HepG2 (cell line): ENCODE data around the gene IL3RA. TPM values are rescaled to one million over a fixed set of nuclear protein-coding genes. Genes with fewer than 3 reads are reported as not detected.

Experiments used
- ATAC-seq: fragments of 200-7000 bp; cut with Tn5 transposase; 3 replicates; pipeline ENCODE4 v1.9.1; 2020; ENCODE audit warnings: mild to moderate bottlenecking, moderate library complexity
- BruUV-seq: library from RNA; stranded (reverse); fragments of 400-500 nt; replicated peaks from 2 replicates; lab custom pipeline; 2021; lab: Mats Ljungman, UMichigan
- CTCF ChIA-PET: fragments of 300-600 bp; formaldehyde crosslinking; extraction: SDS; loops from one replicate; lab custom pipeline; 2021; ENCODE audit warnings: low total read pairs, inconsistent platforms, low intra/inter-chr PET ratio; lab: Yijun Ruan, JAX
- POLR2A ChIA-PET: fragments of 350-600 bp; sonication (Branson Sonifier 250); formaldehyde crosslinking; loops from one replicate; lab custom pipeline; 2020; ENCODE audit warnings: antibody characterized with exemption, inconsistent platforms; lab: Yijun Ruan, JAX
- DNase-seq: peaks from one replicate; pipeline ENCODE4 v3.0.0-alpha.2; 2015; ENCODE audit warnings: low spot score
- FAIRE-seq: peaks from 3 replicates; lab custom pipeline; 2011; peaks lifted over from hg19 to GRCh38; lab: Jason Lieb, UNC
- H2AFZ ChIP-seq: one replicate; pipeline ENCODE4 v1.6.1; 2011; ENCODE audit warnings: low read length, inconsistent platforms
- H3K27ac ChIP-seq: fragments of 300-600 bp; 3 replicates; pipeline ENCODE4 v1.8.0; 2011; ENCODE audit warnings: mixed run types, mild to moderate bottlenecking, mixed read lengths, low read length, inconsistent platforms; ENCODE audit not compliant: insufficient read depth; ENCODE audit errors: extremely low read length
- H3K27me3 ChIP-seq, 2 experiments: fragments of 200-600 bp in 1 of 2; 2 replicates in 1 of 2; 3 replicates in 1 of 2; pipeline versions ENCODE4 v1.6.0 to v1.8.0; 2011; ENCODE audit warnings: low read length in 2 of 2, mild to moderate bottlenecking in 2 of 2, moderate library complexity in 2 of 2, inconsistent platforms in 1 of 2; ENCODE audit not compliant: insufficient read depth in 2 of 2, control insufficient read depth in 1 of 2
- H3K36me3 ChIP-seq, 2 experiments: fragments of 200-600 bp in 1 of 2; replicated peaks in 1 of 2; 2 replicates in 1 of 2; 3 replicates in 1 of 2; pipeline versions ENCODE4 v1.5.1 to v1.8.0; 2011; ENCODE audit warnings: low read length in 2 of 2, inconsistent platforms in 1 of 2; ENCODE audit not compliant: insufficient read depth in 2 of 2, control insufficient read depth in 1 of 2
- H3K4me1 ChIP-seq: 2 replicates; pipeline ENCODE4 v1.5.1; 2012; ENCODE audit warnings: low read length, inconsistent platforms; ENCODE audit not compliant: insufficient read depth
- H3K4me2 ChIP-seq: 2 replicates; pipeline ENCODE4 v1.6.0; 2011; ENCODE audit warnings: low read depth, low read length, inconsistent platforms
- H3K4me3 ChIP-seq, 3 experiments: fragments of 200-600 bp in 1 of 3; sonication (generic), shearing (Covaris generic) in 1 of 3; replicated peaks in 1 of 3; 2 replicates each; pipeline ENCODE4 v1.5.1; 2011 to 2016; ENCODE audit warnings: low read length in 3 of 3, inconsistent platforms in 2 of 3, low read depth in 2 of 3, mild to moderate bottlenecking in 2 of 3, control low read depth in 1 of 3, mixed read lengths in 1 of 3; ENCODE audit not compliant: insufficient read depth in 1 of 3
- H3K79me2 ChIP-seq: one replicate; pipeline ENCODE4 v1.6.1; 2011; ENCODE audit warnings: low read length, inconsistent platforms; ENCODE audit not compliant: insufficient read depth
- H3K9ac ChIP-seq: 2 replicates; pipeline ENCODE4 v1.6.0; 2011; ENCODE audit warnings: mild to moderate bottlenecking, low read depth, low read length, inconsistent platforms; ENCODE audit not compliant: insufficient read depth
- H3K9me3 ChIP-seq: 2 replicates; pipeline ENCODE4 v1.5.1; 2012; ENCODE audit warnings: mild to moderate bottlenecking, low read length
- H4K20me1 ChIP-seq: 2 replicates; pipeline ENCODE4 v1.6.0; 2011; ENCODE audit warnings: inconsistent platforms, mild to moderate bottlenecking, low read length, moderate library complexity; ENCODE audit not compliant: insufficient read depth
- HOXA3 ChIP-seq: sonication (generic); formaldehyde crosslinking; IDR thresholded peaks from 2 replicates; pipeline ENCODE4 v1.5.0; 2020; ENCODE audit warnings: missing genetic modification reagents
- ZFP36L1 ChIP-seq: sonication (generic); formaldehyde crosslinking; IDR thresholded peaks from 2 replicates; pipeline ENCODE4 v1.8.0; 2022; ENCODE audit warnings: mild to moderate bottlenecking, missing genetic modification reagents, moderate library complexity
- ZNF34 ChIP-seq: sonication (generic); formaldehyde crosslinking; IDR thresholded peaks from 2 replicates; pipeline ENCODE4 v1.4.0; 2020; ENCODE audit warnings: mild to moderate bottlenecking, missing genetic modification reagents, borderline replicate concordance
- ZNF549 ChIP-seq: sonication (generic); formaldehyde crosslinking; IDR thresholded peaks from 2 replicates; pipeline ENCODE4 v1.5.0; 2020; ENCODE audit warnings: missing genetic modification reagents
- ZNF550 ChIP-seq: sonication (generic); formaldehyde crosslinking; IDR thresholded peaks from 2 replicates; pipeline ENCODE4 v1.4.0; 2020; ENCODE audit warnings: mild to moderate bottlenecking, missing genetic modification reagents, borderline replicate concordance
- WGBS: methylation state at CpG from one replicate; pipeline ENCODE4 v1.1.6; 2017; ENCODE audit warnings: low lambda C conversion rate; 5-methylcytosine and 5-hydroxymethylcytosine counted together
- in situ Hi-C: cut with HindIII; loops from 2 replicates; pipeline ENCODE4 v1.10.0; 2017; ENCODE audit warnings: low pct_unique_long_range_greater_than_20kb; ENCODE audit not compliant: extremely low pct_ligation_motif_present
- intact Hi-C: fragments of 100-400 bp; cut with micrococcal nuclease; formaldehyde crosslinking; loops from one replicate; pipeline ENCODE4 v1.10.0; 2022; ENCODE audit not compliant: unreplicated experiment
- polyA plus RNA-seq, 8 experiments: library from polyadenylated mRNA; depleted of rRNA in 3 of 8; stranded (reverse) in 7 of 8; unstranded in 1 of 8; fragments of >200 nt; fragmentation: Illumina TruSeq in 4 of 8; extraction: Trizol in 4 of 8; gene quantifications; 2 replicates each; pipeline versions ENCODE4 v1.2.1 to v1.2.3, GENCODE V29; 2011 to 2016; ENCODE audit warnings: low read depth in 4 of 8, missing spikeins in 1 of 8, mixed read lengths in 1 of 8; ENCODE audit not compliant: insufficient read depth in 1 of 8
- total RNA-seq, 5 experiments: library from RNA; depleted of rRNA; stranded (reverse); fragments of >200 nt; fragmentation: Illumina TruSeq; extraction: Trizol; gene quantifications; 2 replicates each; pipeline ENCODE4 v1.2.3, GENCODE V29; 2016; ENCODE audit warnings: low read depth in 1 of 5
- TF ChIP-seq, protein P1 (sequence below): IDR thresholded peaks from 2 replicates; pipeline ENCODE4 v1.6.1; 2016; ENCODE audit warnings: low read depth, borderline replicate concordance
- TF ChIP-seq, protein P2 (sequence below): sonication (generic); formaldehyde crosslinking; IDR thresholded peaks from 2 replicates; pipeline ENCODE4 v1.8.0; 2022; ENCODE audit warnings: mild to moderate bottlenecking, missing genetic modification reagents, moderate library complexity
- TF ChIP-seq, protein P3 (sequence below): sonication (generic); formaldehyde crosslinking; IDR thresholded peaks from 2 replicates; pipeline ENCODE4 v1.4.0; 2020; ENCODE audit warnings: missing genetic modification reagents

The IL3RA gene
- total and polyA plus RNA-seq, 2 of the 13 experiments (the other 11 are each of a cell fraction or from before 2014, with no cell fraction given), result not detected

DNA sequence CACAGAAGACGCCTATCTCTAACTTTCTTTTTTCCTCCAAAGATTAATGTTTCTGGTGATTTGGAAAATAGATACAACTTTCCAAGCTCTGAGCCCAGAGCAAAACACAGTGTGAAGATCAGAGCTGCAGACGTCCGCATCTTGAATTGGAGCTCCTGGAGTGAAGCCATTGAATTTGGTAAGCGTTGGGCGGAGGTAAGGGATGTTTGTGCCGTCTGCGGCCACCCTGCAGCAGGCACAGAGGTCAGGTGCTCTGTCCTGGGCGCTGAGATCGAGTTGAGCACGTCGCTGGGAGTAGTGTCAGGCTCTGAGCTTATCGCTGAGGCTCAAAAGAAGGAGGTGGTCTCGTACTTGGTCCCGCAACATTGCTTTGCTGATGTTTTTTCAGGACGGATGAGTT lies 36.1 kb upstream of the IL3RA start:
- POLR2A ChIA-PET, result no interaction called here
- in situ Hi-C loops, result no loop called here
- no TSS peak for BruUV-seq

More for the DNA sequence above, 36.1 kb upstream of the IL3RA start:
- FAIRE-seq, result no peak
- ATAC-seq, result no peak
- H3K9ac ChIP-seq, result no peak overlapping the region
- H3K27me3 ChIP-seq, result no peaks in the 10 kb centered on the region
- H3K27ac ChIP-seq, result no peak overlapping the region
- H3K4me1 ChIP-seq, result no peaks in the 10 kb centered on the region
- no peak for TF ChIP-seq ZNF549 (CRISPR knock-in tag)
- TF ChIP-seq HOXA3 (CRISPR knock-in tag), result no peak
- no peak for TF ChIP-seq ZNF34
- TF ChIP-seq ZFP36L1 (CRISPR knock-in tag), result no peak
- TF ChIP-seq, protein P1, sequence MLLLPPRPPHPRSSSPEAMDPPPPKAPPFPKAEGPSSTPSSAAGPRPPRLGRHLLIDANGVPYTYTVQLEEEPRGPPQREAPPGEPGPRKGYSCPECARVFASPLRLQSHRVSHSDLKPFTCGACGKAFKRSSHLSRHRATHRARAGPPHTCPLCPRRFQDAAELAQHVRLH (CRISPR knock-in tag), result no peak
- TF ChIP-seq, protein P2, sequence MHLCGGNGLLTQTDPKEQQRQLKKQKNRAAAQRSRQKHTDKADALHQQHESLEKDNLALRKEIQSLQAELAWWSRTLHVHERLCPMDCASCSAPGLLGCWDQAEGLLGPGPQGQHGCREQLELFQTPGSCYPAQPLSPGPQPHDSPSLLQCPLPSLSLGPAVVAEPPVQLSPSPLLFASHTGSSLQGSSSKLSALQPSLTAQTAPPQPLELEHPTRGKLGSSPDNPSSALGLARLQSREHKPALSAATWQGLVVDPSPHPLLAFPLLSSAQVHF (CRISPR knock-in tag), result no peak
- TF ChIP-seq, protein P3, sequence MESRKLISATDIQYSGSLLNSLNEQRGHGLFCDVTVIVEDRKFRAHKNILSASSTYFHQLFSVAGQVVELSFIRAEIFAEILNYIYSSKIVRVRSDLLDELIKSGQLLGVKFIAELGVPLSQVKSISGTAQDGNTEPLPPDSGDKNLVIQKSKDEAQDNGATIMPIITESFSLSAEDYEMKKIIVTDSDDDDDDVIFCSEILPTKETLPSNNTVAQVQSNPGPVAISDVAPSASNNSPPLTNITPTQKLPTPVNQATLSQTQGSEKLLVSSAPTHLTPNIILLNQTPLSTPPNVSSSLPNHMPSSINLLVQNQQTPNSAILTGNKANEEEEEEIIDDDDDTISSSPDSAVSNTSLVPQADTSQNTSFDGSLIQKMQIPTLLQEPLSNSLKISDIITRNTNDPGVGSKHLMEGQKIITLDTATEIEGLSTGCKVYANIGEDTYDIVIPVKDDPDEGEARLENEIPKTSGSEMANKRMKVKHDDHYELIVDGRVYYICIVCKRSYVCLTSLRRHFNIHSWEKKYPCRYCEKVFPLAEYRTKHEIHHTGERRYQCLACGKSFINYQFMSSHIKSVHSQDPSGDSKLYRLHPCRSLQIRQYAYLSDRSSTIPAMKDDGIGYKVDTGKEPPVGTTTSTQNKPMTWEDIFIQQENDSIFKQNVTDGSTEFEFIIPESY, result no peak
- no peak for TF ChIP-seq ZNF550 (CRISPR knock-in tag)
- no peak overlapping the region for H2AFZ ChIP-seq
- no peaks in the 10 kb centered on the region for H3K36me3 ChIP-seq
- no peaks in the 10 kb centered on the region for H3K79me2 ChIP-seq
- no peaks in the 10 kb centered on the region for H4K20me1 ChIP-seq
- H3K4me2 ChIP-seq, result no peak overlapping the region
- peaks cover 10% of the 10 kb centered on the region for H3K9me3 ChIP-seq
- intact Hi-C loops, result no loop called here
- no peak for DNase-seq
- WGBS, result 40% methylated on average over 15 of the region's 15 CpGs
- no peak overlapping the region for H3K4me3 ChIP-seq
- CTCF ChIA-PET, result no interaction called here
